Vagina (tissue), 2 donors: ENCODE results near the gene SOS2. TPM values are rescaled to one million over a fixed set of nuclear protein-coding genes. Genes with fewer than 3 reads are reported as not detected.
"Not testable (repeated sequence)": the region's sequence is repeated elsewhere in the genome, so short reads cannot be mapped to it uniquely, and the experiment has no call there.

Experiments
- DNase-seq, 2 donors: peaks; one replicate each; pipeline ENCODE4 v3.0.0-alpha.2; 2017; ENCODE audit errors: extremely low spot score in 2 of 2
- H3K27ac ChIP-seq: fragments of 200-600 bp; sonication (generic); one replicate; pipeline ENCODE4 v1.5.1; 2019
- H3K27me3 ChIP-seq: fragments of 200-600 bp; sonication (generic); one replicate; pipeline ENCODE4 v1.5.1; 2019
- H3K36me3 ChIP-seq, 2 donors: fragments of 200-600 bp; sonication (generic); one replicate each; pipeline ENCODE4 v1.5.1; 2017 to 2019
- H3K4me1 ChIP-seq: fragments of 200-600 bp; sonication (generic); one replicate; pipeline ENCODE4 v1.5.1; 2019
- H3K4me3 ChIP-seq, 2 donors: fragments of 200-600 bp; sonication (generic); 1 replicate in 1 of 2; 2 replicates in 1 of 2; pipeline ENCODE4 v1.5.1; 2016 to 2019
- H3K9me3 ChIP-seq: fragments of 200-600 bp; sonication (generic); one replicate; pipeline ENCODE4 v1.5.1; 2019
- CTCF ChIP-seq, 3 experiments: fragments of 450-650 bp in 2 of 3; fragments of 200-600 bp in 1 of 3; sonication (generic) in 1 of 3; IDR thresholded peaks; one replicate each; pipeline ENCODE4 v1.5.1; 2017 to 2019; ENCODE audit warnings: antibody characterized with exemption in 3 of 3, mild to moderate bottlenecking in 2 of 3, moderate library complexity in 2 of 3
- POLR2A ChIP-seq, 2 donors: fragments of 450-650 bp; IDR thresholded peaks; one replicate each; pipeline ENCODE4 v1.6.1; 2017; ENCODE audit warnings: antibody characterized with exemption in 2 of 2, mild to moderate bottlenecking in 2 of 2, moderate library complexity in 2 of 2
- POLR2AphosphoS5 ChIP-seq, 2 donors: sonication (generic); formaldehyde crosslinking; IDR thresholded peaks; one replicate each; pipeline ENCODE4 v1.9.0; 2017; ENCODE audit warnings: antibody characterized with exemption in 2 of 2, mild to moderate bottlenecking in 2 of 2, low read depth in 1 of 2; ENCODE audit not compliant: insufficient read depth in 1 of 2
- intact Hi-C: fragments of 100-400 bp; cut with DNase I; formaldehyde crosslinking; loops from one replicate; pipeline ENCODE4 v1.15.1; 2023
- total RNA-seq: library from RNA; depleted of rRNA; stranded (reverse); fragments of >200 nt; gene quantifications from one replicate; pipeline ENCODE4 v1.2.3, GENCODE V29; 2016

Gene SOS2
- total RNA-seq, 1 donor from 2014 or later: 23.8 TPM

- Histone ChIP-seq H3K9me3 (no peaks in the 10 kb centered on the region), H3K27ac (peak overlapping the region; percentile 50)
Measured at GRCh38 chr14:50082308-50082742, 149.1 kb downstream of the SOS2 start.

GRCh38 chr14:50079103-50079502, 152.3 kb downstream of the SOS2 start:
- H3K4me1 ChIP-seq: peaks cover 23% of the 10 kb centered on the region
- H3K4me3 ChIP-seq, DNase-seq, H3K27ac ChIP-seq, intact Hi-C loops, H3K9me3 ChIP-seq, H3K27me3 ChIP-seq, H3K36me3 ChIP-seq: not testable (repeated sequence)

More at GRCh38 chr14:50082308-50082742, 149.1 kb downstream of the SOS2 start:
- TF ChIP-seq CTCF (IDR thresholded peaks at IDR 0.05) (no peak), POLR2AphosphoS5 (IDR thresholded peaks at IDR 0.05; ENCODE audit: insufficient read depth in 1 of 2, low read depth in 1 of 2) (no peak), POLR2A (IDR thresholded peaks at IDR 0.05) (no peak)
- no peak for DNase-seq
- Histone ChIP-seq H3K27me3 (no peaks in the 10 kb centered on the region), H3K4me1 (peaks cover 23% of the 10 kb centered on the region), H3K4me3 (no peak overlapping the region), H3K36me3 (no peaks in the 10 kb centered on the region)
- intact Hi-C loops: no loop called here

- DNase-seq, H3K27me3 ChIP-seq, H3K9me3 ChIP-seq, H3K4me1 ChIP-seq, H3K27ac ChIP-seq, H3K36me3 ChIP-seq, intact Hi-C loops, H3K4me3 ChIP-seq: not testable (repeated sequence)
Measured at GRCh38 chr14:50073663-50074062, 157.7 kb downstream of the SOS2 start.

GRCh38 chr14:50072395-50072794, 159.0 kb downstream of the SOS2 start:
- H3K27ac ChIP-seq: no peak overlapping the region
- no peaks in the 10 kb centered on the region for H3K36me3 ChIP-seq
- H3K4me1 ChIP-seq: no peaks in the 10 kb centered on the region
- DNase-seq: no peak
- no peak overlapping the region for H3K4me3 ChIP-seq
- no peaks in the 10 kb centered on the region for H3K27me3 ChIP-seq
- H3K9me3 ChIP-seq: no peaks in the 10 kb centered on the region
- intact Hi-C loops: no loop called here
- TF ChIP-seq POLR2AphosphoS5 (IDR thresholded peaks at IDR 0.05; ENCODE audit: insufficient read depth in 1 of 2, low read depth in 1 of 2): no peak
- TF ChIP-seq CTCF (IDR thresholded peaks at IDR 0.05): no peak
- no peak for TF ChIP-seq POLR2A (IDR thresholded peaks at IDR 0.05)

- DNase-seq: no peak
- no peaks in the 10 kb centered on the region for H3K27me3 ChIP-seq
- TF ChIP-seq POLR2A (IDR thresholded peaks at IDR 0.05) (no peak), CTCF (IDR thresholded peaks at IDR 0.05) (no peak)
- no peaks in the 10 kb centered on the region for H3K36me3 ChIP-seq
- H3K9me3 ChIP-seq: no peaks in the 10 kb centered on the region
- H3K4me1 ChIP-seq: no peaks in the 10 kb centered on the region
- no peak overlapping the region for H3K4me3 ChIP-seq
- no peak overlapping the region for H3K27ac ChIP-seq
- intact Hi-C loops: no loop called here
Measured at GRCh38 chr14:50070840-50071548, 160.4 kb downstream of the SOS2 start.

- no peaks in the 10 kb centered on the region for H3K4me1 ChIP-seq
- no peaks in the 10 kb centered on the region for H3K36me3 ChIP-seq
- no peak for DNase-seq
- H3K27ac ChIP-seq: no peak overlapping the region
- no peaks in the 10 kb centered on the region for H3K9me3 ChIP-seq
- TF ChIP-seq CTCF (IDR thresholded peaks at IDR 0.05) (no peak), POLR2AphosphoS5 (IDR thresholded peaks at IDR 0.05; ENCODE audit: insufficient read depth in 1 of 2, low read depth in 1 of 2) (no peak), POLR2A (IDR thresholded peaks at IDR 0.05) (no peak)
- intact Hi-C loops: no loop called here
- H3K27me3 ChIP-seq: no peaks in the 10 kb centered on the region
- H3K4me3 ChIP-seq: no peak overlapping the region
Measured at GRCh38 chr14:50070230-50070629, 161.1 kb downstream of the SOS2 start.
